ENCODE results near the gene TBC1D22A.

DNA sequence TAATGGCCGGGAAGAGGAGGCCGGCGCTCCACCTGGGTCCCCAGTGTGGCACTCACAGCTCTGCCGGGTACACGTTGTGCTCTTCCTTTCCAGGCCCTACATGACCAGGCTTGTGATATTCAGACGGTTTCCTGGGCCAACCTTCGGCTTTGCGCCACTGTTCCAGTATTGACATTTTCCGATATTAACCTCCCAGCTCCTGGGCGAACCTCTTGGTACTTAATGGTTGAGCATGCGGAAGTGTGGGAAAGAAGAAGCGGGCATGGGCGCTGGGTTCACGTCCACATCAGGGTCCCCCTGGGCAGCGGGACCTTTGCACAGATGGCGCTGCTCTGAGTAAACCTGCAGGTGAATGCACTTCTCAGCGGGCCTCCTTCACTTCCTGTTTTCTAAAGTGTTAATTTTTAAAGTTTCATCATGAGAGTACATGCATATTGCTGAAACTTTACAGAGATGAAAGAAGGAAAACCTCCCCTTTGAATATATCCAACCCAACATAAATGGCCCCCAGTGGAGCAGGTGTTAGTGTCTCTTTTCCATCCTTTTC lies 286.7 kb downstream of the TBC1D22A start:
- TF ChIP-seq, protein P1, sequence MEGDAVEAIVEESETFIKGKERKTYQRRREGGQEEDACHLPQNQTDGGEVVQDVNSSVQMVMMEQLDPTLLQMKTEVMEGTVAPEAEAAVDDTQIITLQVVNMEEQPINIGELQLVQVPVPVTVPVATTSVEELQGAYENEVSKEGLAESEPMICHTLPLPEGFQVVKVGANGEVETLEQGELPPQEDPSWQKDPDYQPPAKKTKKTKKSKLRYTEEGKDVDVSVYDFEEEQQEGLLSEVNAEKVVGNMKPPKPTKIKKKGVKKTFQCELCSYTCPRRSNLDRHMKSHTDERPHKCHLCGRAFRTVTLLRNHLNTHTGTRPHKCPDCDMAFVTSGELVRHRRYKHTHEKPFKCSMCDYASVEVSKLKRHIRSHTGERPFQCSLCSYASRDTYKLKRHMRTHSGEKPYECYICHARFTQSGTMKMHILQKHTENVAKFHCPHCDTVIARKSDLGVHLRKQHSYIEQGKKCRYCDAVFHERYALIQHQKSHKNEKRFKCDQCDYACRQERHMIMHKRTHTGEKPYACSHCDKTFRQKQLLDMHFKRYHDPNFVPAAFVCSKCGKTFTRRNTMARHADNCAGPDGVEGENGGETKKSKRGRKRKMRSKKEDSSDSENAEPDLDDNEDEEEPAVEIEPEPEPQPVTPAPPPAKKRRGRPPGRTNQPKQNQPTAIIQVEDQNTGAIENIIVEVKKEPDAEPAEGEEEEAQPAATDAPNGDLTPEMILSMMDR (IDR thresholded peaks at IDR 0.05) = no peak
- TF ChIP-seq POLR2A (IDR thresholded peaks at IDR 0.05) = no peak
